GM19043 (cell line): ENCODE results near the gene PPM1H.
"Not testable (repeated sequence)": the region's sequence is repeated elsewhere in the genome, so short reads cannot be mapped to it uniquely, and the experiment has no call there.

ENCODE experiments used
- ATAC-seq: cut with Tn5 transposase; IDR thresholded peaks from one replicate; pipeline ENCODE4 v1.9.1; 2021; ENCODE audit warnings: low read depth; ENCODE audit not compliant: unreplicated experiment

PPM1H gene

DNA sequence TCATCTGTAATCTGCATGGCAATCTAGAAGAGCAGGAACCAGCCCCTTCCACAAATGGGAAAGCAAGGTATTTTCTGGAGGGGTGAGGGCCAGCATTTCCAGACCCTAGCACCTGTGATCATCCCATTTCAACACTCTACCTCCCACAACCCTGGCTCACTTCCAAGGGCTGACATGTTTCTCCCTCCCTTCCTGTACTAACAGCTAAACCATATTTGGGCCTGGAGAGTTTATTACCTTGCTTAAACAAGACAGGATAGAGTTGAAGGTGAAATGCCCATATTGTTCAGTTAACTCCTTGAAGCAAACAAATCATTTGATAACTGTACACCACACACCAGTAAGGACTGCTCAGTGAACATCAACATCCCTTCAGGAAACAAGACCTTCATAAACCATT lies 158.4 kb downstream of the PPM1H start:
- no peak for ATAC-seq

DNA sequence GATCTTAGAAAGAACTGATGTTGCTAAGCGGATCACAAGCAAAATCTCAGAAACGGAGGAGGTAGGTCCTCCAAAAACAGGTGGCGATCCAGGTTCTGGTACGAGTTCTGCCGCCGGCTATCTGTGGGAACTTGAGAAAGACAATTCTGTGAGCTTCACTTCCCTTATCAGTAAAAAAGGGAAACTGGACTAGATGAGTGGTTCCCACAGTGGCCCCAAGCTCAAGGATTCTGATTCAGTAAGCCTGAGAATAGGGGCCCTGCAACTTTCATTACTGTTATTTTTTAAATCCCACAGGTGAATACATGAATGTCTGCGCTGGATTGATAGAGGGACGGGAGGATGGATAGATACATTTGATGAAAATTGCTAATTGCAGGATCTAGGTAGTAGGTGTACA lies 160.2 kb downstream of the PPM1H start:
- no peak for ATAC-seq

DNA sequence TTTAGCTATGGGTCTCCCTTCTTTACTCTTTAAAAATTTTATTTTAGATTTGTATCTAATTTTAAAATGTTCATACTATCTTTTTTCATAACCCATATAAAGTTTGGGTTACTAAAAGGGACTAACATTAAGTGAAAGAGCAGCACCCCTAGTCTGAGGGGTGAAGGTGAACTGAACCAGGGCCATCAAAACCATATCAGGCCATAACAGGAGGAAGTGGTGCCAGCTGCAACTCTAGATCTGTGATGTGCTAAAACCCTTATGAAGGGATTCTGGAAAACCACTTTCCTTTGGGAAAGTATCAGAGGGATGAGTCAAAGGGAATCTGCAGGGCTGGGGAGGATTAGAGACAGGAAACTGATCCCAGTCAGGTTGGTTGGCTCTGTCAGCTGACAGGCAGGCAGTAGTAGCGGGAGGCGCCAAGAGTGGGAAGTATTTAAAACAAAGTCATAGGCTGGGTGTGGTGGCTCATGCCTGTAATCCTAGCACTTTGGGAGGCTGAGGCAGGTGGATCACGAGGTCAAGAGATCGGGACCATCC lies 162.5 kb downstream of the PPM1H start:
- ATAC-seq, result no peak

DNA sequence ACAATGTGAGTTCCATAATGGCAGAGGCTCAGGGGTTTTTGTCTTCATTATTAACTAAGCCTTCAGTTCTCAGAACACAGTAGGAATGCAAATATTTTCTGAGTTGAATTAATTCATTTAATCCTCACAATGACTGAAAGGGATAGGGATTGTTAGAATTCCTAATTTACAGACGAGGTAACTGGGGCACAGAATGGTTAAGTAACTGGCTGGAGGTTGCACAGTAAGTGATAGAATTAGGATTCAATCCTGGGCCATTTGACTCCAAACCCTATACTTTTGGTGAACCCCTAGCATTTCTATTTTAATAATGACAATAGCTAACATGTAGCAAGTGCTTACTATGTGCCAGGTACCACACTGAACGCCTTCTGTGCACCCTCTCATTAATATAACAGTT lies 163.1 kb downstream of the PPM1H start:
- ATAC-seq, result no peak

DNA sequence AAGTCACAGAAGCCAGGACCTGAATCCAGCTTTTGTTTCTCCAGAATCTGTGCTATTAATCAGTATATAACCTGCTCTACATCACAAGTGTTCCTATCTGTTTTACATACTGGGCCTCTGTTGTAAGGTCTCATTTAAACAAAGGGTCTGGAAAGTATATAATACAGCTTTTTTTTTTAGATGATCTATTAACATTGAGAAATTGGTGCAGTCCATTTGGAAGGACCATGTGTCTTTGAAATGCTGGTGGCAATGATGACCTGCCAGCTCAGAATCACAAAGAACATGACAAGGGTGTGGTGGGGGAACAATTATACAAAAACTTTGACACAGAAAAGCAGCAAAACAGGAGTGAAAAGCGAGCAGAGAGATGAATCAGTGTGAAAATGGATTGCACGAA lies 164.6 kb downstream of the PPM1H start:
- no peak for ATAC-seq

DNA sequence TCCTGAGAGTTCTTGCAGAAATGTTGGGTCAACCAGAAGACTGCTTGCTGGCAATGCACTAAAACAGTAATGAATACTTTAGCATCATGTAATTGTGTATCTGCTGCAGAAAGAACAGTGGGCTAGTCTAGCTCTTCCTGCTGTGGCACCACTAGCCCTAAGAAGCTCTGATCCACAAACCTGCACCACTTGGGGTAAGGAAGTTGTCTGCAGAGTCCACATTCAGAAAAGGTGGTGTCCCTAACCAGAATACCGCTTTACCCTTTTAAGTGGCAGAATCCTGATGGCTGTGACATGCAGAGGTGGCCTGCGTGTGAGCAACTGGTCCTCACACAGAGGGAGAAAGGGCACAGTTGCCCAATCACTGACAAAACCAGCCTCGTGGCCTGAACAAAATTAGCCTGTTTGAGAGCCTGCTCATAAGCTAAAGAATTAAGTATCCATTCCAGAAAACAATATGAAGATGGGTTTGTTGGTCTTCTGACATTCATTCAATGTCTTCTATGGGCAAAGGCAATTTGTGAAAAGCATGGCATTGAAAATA lies 165.8 kb downstream of the PPM1H start:
- ATAC-seq, result no peak

DNA sequence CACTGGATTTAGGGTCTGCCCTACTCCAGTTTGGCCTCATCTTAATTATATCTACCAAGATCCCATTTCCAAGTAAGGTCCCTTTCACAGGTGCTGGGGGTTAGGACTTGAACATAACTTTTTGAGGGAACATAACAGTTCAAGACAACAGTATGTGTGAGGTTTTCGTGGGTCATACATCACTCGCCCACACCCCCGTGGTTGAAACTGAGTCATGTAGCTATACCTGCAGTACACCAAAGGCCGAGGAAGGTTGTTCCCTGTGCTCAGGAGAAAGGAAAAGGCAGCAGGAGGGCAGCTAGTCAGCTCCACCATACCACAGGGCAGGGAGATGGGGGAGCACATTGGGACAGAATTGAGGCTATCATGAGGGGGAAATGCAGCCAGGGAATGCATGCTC lies 167.0 kb downstream of the PPM1H start:
- no peak for ATAC-seq

DNA sequence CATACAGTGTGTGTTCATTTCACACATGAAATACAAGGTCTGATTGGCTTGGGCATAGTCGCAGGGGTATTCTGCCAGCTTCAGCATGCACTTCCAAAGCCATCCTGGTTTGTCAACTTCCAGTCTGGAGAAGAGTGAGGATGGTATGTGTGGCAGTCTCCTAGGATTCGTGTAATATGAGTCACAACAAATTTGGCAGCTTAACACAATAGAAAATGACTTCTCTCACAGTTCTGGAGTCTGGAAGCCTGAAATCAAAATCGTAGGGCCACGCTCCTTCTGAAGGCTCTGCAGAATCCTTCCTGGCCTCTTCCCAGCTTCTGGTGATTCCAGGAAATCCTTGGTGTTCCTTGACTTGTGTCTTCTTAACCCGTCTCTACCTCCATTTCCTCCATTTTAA lies 167.5 kb downstream of the PPM1H start:
- ATAC-seq, result no peak

DNA sequence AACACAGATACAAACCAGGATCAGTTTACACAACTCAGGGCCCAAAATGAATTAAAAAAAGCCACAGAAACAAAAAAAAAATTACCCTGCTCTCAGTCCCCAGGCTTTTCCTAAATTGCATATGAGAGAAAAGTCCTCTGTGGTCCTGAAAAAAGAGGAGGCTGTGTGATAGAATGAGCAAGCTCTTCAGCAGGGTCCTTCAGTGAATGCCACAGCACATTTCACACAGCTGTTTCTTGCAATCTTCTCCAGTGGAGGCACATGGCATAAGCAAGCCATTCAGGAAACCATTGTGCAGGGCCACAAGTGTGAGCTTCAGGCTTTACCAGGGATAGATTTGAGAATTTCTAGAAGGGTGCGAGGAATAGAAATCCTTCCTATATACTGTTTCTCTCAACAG lies 168.5 kb downstream of the PPM1H start:
- no peak for ATAC-seq

DNA sequence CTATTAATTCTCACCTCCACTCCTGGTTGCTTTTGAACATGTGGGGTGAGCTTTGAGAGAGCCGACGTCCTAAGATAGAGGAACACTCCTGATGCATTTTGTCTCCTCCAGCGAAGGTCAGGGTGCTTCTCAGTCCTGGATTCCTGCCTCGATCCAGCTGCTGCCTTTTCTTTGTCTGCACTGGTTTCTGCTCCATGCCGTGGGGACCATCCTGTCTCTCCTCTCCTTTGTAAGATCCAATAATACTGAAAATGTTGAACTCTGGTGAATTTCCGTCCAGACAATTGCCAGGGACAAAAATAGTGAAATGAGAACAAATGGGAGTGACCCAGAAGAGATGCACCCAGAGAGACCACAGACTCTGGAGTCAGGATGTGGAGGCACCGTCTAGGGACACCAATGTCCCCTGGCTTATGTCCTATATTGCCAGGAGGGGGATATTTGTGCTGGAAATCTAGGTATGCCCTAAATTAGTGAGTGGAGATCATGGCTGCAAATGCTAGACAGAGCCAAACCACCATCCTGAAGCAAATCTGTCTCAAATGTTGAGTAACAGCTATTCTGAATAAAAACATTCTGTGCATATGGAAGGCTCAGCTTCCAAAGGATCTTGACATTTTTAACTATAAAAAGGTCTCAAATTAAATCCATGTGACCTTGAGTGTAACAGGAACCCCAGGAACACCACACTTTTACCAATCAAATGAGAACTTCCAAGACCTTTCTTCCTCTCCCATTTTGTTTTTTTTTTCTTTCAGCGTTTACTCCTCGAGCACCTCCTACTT lies 170.9 kb downstream of the PPM1H start:
- no peak for ATAC-seq

DNA sequence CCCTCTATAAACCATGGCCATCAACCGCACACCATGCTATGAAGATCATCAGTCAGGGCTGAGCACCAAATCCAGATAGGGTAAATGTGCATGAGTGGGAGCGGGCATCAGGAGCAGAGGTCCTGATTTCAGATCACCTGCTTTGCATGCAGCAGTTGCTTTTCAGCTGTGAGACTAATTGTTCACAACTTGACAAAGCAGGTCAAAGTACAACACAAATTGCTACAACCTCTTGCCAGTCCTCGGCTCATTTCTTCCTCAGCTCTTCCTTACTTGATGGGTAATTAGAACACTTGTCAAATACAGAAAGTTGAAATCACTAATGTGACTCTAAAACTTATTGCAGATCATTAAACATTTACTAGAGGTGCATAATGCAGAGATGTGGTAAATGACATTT lies 171.6 kb downstream of the PPM1H start:
- ATAC-seq, result no peak

DNA sequence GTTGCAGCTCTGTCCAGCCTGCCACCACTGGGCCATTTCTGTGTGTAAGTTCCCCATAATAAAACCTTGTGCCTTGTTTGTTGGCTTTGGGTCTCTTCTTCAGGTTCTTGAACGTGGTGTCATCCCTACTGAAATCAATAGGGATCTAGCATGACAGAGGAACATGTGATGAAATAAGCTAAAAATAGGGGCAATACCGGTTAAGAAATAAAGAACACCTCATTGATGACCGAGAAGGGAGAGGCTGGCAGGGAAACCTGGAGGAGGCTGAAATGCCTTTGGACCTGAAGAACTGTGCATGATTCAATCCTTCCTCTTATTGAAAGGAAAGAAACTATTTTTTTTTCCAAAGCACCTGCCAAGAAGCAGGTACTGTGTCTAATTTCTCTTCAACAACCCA lies 172.3 kb downstream of the PPM1H start:
- no peak for ATAC-seq

DNA sequence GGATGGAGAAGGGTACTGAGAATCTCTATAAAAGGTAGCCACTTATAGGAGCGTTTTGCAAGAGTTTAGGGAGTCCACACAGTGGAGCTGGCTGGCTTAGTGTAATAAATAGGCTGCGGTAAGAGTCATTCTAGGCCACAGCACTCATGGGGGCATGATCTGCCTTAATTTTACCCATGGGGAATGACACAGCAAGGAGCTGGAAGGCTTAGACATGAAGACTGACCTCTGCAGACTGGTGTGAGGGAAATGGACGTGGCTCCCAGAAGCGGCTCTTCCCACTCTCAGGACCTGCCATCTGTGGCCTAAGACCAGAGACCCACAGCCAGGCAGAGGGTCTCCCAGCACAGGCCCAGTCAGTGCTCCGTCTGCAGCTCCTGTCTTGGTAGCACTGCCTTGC lies 173.3 kb downstream of the PPM1H start:
- ATAC-seq, result no peak

DNA sequence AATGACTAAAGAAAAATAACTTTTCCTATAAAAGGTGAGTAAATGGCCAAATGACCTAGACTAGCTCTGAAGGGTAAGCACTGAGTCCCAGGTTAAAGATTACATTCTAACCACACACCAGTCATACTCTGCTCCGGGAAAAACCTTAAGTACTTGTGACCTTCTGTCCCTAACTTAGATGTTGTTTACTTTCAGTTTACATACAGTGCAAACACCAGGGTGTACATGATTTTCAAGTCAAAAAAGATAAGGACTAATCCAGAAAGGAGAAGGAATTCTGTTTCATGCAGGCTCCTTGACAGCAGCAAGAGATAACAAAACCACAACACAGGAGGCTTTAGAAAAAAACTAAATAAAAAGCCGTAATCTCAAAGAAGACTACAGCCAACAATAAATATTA lies 174.2 kb downstream of the PPM1H start:
- ATAC-seq, result peak; percentile 97

DNA sequence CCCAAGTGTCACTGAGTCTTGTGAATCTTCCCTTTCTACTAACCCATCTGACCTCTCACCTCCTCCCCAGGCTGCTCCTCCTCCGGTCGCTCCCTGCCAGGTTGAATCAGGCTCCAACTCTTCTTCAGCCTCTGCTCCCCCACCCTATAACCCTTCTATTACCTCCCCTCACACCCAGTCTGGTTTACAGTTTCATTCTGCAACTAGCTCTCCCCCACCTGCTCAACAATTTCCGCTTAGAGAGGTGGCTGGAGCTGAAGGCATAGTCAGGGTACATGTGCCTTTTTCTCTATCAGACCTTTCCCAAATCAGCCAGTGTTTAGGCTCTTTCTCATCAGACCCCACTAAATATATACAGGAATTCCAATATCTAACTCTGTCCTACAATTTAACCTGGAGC lies 174.6 kb downstream of the PPM1H start:
- not testable (repeated sequence) for ATAC-seq

DNA sequence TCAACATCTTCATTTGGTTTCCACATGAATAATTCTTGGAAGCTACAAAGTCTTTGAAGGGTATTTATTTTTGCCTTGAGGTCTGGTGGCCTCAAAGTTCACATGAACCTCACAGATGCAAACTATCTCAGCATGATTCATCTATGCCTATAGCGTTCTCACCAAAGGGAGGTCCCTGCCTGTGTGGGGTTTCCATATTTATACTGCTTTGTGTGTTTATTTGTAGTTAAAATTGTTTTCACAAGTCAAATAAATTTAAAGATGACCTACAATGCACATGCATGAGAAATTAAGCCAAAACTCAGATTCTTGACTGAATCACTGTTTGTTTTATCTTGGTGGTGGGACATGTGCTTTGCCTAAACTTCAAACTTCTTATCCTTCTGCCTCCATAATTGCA lies 176.7 kb downstream of the PPM1H start:
- no peak for ATAC-seq

DNA sequence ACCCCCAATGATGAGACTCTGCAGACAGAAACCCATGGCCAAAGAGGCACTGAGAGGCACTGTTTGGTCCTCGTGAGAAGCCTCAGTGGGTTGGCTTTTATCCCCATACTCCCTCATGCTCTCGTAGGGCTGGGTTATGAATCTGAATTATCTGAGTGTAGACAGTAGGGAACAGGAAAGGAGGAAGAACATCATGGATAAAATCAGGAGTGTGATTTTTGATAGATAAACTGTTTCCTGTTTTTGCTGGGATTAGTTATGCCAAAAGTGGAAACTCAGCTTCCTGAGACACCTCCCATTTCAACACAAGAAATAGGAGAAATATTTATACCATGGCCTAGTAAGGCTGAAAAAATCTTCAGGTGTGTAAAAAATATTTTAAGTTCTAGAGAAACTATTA lies 177.9 kb downstream of the PPM1H start:
- no peak for ATAC-seq

DNA sequence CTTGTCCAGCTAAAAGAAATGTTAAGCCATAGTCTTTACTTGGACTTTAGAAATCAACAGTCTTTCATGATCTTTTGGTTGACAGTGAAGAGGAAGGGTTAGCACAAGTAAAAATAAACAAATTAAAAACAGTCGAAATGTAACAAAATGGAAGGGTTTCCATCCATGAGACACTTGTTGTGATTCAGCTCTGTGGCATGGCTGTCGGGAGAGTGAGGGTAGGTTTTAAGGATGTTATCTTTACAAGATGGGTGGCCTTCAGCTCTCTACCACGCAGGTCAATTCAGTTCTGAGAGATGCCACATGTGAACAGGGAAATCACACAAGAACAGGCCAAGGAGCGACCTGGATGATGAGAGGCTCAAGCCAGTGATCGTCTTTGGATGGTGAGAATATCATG lies 180.2 kb downstream of the PPM1H start:
- no peak for ATAC-seq

DNA sequence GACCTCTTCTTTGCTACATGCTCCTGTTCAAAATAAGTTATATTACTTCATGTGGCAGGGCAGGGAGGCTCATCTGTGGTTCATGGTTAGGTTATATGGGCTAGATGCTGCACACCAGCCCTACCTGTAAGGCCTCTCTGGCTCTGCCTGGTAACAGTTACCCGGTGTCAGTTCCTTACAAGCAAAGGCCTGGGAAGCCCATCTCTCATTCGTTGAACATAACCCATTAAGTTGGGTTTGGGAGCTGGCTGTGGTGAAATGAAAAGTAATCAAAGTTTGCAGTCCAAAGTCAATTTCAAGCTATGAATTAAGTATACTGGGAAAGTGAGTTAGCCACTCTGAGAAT lies 183.2 kb downstream of the PPM1H start:
- ATAC-seq, result no peak

DNA sequence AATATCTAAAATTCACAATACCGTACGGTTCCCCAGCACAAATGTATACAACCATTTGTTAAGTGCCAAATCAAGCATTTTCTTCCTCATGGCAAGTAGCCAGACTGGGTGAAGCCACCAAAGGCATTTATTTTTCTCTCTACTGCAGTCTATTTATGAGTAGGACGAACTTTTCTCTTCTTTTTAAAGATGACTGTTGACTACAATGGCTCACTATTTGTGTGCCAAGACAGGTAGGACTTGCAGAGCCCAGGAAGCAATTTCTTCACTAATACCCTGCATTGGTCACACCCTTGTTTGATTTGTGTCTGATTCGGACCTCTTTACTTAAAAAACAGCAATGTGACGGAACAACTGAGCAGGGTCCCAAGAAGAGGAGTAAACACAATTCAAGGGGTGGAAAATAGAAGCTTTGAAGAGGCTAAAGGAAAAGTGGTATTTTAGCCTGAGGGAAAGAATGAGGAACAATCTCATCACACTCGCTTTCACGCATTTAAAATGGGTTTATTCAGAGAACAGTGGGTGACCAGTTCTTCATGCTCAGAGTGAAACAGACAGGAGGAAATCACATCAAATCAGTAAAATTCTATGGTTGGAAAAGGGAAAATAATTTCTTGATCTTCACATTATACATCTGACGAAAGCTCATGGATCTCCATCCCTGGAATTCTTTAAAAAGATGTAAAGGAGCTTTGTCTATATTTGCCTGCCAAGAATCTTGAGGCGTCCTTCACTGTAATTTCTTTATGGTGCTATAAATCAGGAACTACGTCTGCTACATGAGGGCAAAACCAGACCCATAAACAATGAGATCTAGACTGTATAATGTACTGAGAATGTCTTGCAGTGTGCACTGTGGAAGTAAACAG lies 183.8 kb downstream of the PPM1H start:
- ATAC-seq, result no peak

DNA sequence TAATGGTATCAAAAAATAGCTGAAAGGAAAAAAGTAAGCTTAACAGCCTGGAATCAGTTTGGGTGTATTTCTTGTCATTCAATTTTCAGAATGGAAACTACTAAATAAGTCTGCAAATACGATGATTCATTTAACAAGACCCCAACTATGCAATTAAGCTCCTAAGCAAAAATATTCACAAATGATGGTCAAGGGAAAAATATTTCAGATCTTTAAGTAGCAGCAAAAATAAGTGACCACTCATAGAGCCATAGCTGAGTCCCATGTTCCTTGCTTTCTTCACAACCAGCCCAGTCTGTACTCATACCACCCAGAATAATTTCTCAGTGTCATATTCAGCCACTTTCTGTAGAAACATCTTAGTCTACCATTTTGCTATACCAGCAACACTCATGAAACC lies 185.4 kb downstream of the PPM1H start:
- no peak for ATAC-seq
